HUDEP-2 (cell line): ENCODE measurements around the gene LECT2.

Source experiments
- DNase-seq, 76 experiments: peaks; one replicate each; lab custom pipeline; 2025; ENCODE audit not compliant: unreplicated experiment in 76 of 76; lab: John Stamatoyannopoulos, UW

The LECT2 gene

DNA sequence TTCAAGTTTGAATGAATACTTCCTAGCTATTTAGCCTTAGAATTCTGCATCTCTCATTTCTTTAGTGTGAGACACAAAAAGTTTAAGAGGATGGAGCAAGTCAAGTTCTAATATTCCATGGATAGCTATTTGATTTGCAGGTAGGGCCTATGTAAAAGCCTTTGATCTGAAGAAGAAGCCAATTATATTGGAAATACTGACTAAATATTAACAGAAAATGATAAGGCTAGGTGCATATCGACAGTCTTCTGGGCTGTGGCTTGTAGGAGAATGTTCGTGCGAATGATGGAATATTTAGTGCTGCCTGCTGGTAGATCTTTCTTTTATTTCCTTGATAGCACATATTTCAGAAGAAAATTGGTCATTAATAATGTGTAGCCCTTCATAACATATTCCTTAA is at the start of gene LECT2:
TSS of gene LECT2 (minus strand) at position 85 of the 400 bp plus-strand sequence. CDS start 150 bp downstream, outside the sequence.
- no peak for DNase-seq

DNA sequence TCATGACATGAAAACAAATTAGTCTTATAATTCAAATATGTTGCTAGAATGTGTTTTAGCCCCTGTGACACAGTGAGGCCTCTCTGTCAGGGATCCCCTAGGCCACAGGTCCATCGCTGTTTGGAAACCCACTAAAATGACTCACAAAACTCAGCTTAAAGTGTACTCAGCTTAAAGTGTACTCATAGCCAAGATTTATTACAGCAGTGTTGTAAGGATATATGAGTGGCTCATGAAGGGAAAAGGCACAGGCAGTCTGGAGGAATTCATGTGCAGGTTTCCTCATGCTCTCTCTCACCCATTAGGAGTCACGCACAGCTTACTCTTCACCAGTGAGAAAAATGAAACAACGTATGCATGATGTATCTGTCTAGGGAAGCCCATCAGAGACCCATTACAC is 49.7 kb upstream of the LECT2 start:
- no peak for DNase-seq

DNA sequence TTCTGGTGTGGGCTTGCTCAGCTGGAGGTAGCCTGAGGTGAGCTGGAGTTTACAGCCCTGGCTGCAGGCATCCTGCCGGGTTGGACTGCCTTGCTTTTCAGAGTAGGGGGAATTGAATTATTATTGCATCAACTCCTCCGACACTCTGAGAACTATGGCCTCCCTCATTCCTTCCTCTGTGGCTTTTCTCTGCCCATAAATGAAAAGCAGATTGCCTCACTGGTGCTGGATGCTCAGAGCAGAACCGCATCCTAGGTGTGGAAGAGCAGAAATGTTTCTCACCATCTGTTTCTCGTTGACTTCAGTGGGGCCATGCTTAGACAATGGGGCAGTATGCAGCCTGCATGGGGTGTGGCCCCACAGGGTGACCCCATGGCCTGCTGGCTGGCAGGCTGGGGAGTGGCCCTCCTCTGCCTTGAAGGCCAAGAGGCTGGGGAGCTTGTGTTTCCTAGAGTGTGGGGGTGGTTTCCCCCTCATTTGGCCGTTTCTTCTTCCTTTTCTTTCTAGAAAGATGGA is 46.7 kb upstream of the LECT2 start:
- DNase-seq = no peak

DNA sequence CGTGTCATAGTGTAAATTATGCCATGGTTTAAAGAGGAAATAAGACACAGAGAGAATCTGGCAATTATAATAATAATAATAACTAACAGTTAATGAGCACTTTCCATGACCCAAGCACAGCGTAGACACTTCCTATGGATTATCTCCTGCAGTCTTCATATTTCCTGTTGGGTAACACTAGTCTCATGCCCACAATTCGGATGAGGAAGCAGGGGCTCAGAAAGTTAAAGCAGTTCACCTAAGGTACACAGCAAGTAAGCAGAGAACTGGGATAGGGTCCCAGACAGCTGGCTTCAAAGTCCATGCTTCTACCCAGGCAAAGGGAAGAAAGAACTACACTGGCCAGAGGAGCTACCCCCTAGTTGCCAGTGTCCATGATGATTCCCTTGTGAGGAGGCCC is 46.1 kb upstream of the LECT2 start:
- DNase-seq = no peak

DNA sequence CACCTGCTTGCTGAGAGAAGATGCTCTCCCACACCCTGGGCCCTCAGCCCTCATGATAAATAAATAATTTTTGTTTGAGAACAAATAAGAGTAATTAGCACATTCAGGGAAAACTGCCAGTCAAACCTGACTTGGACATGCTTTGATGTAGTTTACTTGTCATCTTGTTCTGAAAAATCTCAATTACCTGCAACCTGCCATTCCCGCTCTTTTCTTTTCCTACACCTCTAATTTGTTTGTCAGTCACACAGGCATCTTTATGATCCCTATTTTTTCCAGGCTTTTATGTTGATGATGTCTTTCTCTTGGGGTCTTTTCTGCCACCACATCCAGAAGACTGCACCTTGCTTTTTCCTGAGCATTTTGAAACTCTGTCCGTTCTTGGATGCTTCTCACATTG is 45.4 kb upstream of the LECT2 start:
- DNase-seq = no peak

DNA sequence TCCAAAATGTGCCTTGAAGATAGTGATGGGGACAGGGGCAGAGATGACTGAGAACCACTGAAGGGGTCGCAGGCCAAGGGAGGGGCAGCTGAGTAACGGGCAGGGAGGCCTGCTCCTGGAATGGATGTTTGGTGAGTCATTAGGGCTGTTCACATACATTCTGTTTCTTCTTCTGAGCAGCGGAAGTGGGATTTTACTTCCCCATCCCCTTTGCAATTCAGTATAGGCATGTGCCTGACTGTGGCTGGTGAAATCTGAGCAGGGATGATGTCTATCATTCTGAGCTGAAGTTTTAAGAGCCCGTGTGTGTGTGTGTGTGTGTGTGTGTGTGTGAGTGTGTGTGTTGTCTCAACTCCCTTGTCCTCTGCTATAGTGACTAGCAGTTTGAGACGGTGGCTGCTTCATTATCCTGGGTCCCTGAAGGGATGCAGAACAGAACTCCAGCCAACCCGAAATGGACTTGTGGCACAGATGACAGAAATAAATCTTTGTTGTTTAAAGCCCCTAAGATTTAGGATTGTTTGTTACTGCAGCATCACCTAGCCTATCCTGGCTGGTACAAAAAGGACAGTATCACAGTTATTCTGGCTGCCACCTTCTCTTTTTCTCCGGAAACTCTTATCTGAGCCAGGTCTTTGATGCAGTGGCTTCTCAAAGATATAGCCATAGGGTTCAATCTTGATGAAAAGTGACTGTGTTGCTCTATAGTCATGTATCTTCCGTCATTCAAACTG is 44.8 kb upstream of the LECT2 start:
- no peak for DNase-seq

DNA sequence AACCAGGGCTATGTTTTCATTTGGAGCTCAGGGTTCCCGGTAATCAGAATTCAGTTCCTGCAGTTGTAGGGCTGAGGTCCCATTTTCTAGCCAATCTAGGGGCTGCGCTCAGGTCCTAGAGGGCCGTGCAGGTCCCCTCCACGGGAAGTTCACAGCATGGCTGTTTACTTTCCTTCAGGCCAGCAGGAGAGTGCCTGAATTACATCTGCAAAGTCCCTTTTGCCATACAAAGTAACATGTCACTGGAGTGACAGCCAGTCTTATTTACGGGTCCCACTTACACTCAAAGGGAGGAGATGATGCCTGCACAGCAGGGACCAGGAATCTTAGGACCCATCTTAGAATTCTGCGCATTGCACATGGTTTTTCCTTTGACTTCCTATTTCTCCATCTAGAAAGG is 44.1 kb upstream of the LECT2 start:
- no peak for DNase-seq

DNA sequence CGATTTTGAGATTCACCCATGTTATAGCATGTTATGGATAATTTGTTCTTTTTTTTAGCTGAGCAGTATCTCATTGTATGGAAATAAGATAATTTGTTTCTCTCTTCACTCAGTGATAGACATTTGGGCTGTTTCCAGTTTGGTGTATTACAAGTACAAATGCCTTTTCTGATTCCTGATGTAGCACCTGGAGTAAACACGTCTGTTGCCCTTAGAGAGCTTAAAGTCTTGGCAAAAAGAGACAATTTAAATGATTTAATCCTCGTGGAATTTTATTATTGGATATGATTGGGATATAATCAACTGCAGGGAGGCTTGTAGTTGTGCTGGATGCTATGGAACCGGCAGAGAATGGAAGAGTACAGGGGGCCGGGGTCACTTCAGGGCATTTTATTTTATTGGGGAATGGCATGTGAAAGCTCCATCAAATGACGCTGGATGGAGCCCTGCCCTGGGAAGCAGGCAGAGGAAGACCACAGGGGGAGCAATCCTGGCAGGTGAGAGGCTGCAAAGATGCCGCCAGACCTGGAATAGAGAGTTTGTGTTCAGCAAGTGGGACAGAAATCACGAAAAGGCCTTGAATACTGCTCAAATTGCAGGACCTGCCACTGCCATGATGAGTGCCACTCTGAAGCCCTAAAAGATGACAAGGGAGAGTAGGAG is 43.0 kb upstream of the LECT2 start:
- no peak for DNase-seq

DNA sequence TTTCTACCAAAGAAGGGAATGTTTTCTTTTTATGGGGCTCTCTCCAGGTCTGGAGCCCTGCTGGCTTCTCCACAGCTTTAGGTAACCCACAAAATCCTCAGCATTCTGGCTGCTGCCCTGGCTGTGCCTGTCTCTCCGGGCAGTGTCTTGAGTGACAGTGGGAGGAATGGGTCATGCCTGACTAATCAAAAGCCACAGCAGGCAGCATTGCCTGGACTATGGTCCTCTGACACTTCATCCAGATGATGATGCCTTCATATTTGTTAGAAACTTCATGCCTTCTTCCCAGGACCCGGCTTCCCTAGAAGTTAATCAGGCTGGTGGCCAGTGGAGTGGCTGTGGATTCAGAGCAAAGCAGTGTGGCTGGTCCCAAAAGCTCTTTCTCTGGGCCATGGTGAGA is 41.8 kb upstream of the LECT2 start:
- DNase-seq = no peak

DNA sequence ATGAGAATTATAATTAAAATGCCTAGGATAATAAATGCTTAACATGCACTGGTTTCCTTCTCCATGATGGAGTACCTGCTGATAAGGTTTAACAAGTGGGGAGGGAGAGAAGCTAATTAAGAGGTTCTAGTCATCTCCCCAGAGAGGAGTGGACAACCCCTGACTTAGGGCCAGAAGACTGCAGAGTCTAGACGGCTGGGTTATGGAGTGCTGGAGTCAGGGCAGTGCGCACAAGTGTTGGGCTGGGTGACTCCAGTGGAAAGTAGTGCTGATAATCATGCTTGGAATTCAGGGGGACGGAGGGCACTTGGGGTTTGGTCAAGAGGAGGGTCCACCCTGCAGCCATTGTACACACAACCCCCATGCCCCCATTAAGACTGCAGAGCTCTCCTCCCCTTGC is 41.2 kb upstream of the LECT2 start:
- no peak for DNase-seq

DNA sequence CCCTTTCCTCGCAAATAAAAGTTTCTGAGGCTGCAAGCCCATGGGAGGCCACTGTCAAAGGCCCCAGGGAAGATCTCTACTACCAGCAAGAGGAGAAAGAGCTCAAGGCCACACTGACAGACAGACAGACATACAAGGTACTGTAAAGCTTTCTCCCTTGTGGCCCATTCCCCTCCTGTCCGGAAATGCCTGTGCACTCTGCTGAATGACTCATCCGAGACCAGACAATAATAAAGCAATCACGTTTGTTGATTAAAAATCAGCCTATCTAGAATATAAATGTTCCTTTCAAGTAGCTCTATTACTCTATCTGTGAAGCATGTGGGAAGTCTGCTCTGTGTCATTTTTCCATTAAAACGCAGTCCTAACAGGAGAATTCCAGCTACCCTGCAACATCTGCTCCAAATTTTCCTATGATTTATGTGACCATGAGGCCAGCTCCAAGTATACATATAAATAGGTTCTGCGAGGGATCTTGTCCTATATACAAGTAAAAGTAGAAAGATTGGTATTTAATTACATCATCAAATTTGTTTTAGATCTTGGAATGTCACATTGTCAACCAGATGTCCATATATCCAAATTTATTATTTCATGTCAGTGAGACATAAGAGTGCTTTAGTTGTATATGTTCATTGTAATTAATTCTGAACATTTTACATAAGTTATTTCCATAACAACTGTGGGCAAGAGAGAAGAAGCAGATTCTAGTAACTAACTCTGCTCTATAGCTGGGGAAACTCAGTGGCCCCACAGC is 39.3 kb upstream of the LECT2 start:
- DNase-seq = no peak

DNA sequence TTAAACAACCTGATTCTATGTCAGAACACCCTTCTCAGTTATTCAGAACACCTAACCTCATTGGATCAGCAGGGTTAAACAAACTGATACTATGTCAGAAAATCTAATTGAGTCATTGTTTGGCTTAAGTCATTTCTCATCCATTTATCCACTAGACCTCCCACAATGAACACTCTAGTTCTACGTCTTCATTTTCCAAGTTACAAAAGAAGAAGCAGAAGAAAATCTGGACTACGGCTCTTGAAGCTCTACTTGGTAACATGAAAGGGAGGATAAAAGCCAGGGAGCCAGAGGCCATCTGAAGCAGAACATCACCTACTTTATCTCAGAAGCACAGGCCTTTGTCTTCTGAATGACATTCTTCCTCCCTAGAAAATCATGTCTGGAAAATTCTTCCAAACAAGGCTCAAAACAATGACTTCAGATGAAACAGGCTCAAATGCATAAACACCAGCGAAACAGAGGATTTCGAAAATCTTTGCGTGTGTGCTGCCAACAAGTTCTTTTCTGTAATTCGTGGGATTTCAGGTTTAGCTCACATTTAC is 38.6 kb upstream of the LECT2 start:
- no peak for DNase-seq

DNA sequence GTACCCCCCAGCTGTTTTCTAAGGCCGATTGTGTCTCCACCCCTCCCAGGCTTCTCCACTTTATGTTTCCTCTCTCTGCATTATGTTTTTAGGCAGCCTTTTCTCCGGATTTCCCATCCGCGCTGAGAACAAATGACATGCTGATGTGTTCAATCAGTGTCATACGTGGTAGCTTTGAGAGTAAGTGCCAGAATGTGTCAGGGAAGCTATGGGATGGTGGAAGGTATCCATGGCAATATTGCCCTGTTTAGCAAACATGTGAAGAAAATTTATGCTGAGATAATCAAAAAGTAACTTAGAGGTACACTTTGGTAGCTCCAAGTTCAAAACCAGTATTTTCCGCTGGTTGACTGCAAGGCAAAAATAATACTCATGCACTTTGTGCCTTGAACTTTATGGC is 36.6 kb upstream of the LECT2 start:
- no peak for DNase-seq

DNA sequence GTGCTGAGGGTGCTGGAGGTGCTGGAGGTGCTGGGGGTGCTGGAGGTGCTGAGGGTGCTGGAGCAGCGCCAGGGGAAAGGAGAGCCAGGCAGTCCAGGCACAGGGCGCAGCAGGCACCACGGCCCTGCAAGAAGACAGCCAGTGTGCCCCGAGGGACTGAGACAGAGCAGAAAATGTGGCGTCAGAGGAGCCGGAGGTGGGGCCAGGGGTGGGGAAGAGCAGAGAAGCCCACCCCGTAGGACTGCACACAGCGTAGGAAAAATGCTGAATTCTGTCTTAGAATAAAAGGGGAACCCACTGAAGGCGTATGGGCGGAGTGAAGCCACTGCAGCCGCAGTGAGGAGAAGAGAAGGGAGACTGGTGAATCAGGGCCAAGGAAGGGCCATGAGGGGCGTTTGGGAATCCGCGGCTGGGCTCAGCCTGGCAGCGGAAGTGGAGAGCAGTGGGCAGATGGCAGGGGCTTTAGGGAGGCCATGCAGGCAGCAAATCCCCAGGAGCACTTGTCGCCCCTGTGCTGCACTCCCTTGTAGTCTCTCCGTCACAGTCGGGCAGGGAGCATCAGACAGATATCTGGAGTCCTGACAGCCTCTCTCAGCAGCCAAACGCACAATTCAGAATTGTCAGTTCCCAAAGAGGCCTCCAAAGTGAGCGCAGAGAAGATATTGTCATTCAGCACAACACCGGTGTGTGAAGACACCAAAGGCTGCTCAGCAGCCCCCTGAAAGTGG is 35.9 kb upstream of the LECT2 start:
- DNase-seq = no peak

DNA sequence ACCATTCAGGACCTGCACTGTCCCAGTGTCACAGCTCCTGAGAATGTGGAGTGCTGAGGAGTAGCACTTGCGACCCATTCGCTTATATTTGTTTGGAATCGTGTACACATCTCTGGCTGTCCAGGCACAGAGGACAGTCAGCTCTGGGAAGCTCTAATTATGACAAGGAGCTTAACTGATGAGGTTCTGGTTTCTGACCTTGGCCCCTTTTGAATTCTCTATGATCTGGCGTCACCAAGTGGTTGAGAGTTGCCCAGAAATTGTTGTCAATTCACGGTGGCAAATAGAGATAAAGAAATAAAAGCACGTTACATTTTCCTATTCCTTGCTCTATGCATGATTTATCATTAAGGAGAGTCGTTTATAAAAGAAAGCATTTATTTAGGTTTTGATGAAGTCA is 34.9 kb upstream of the LECT2 start:
- DNase-seq = no peak

DNA sequence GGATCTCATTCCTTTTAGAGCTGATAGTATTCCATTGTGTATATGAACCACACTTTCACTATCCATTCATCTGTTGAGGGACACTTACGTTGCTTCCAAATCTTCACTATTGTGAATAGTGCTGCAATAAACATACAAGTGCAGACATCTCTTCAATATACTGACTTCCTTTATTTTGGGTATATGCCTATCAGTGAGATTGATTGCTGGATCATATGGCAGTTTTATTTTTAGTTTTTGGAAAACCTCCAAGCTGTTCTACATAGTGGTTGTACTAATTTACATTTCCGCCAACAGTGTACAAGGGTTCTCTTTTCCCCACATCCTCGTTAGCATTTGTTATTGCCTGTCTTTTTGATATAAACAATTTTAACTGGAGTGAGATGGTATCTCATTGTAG is 33.8 kb upstream of the LECT2 start:
- DNase-seq = no peak

DNA sequence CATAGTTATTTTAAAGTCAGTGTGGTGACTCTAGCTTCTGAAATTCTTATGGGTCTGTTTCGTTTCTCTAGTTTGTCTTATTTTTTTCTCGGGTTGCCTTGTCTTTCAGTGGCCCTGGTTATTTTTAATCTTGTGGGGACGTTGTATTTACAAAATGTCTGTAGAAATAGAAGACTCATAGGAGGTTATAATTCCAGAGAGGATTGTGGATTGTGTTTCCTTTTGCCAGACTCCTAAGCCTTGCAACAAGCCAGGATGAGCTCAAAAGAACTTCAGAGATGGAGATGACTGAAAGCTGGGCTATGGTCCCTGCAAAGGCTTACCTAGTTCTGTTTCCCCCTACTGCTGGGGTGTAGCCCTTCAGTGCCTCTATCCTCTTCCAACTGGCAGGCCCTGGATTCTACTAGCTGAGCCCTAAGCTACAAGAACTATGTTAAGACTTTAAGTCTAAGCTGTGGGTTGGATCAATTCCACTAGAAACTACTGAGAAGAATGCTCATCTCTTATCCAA is 32.2 kb upstream of the LECT2 start:
- no peak for DNase-seq

DNA sequence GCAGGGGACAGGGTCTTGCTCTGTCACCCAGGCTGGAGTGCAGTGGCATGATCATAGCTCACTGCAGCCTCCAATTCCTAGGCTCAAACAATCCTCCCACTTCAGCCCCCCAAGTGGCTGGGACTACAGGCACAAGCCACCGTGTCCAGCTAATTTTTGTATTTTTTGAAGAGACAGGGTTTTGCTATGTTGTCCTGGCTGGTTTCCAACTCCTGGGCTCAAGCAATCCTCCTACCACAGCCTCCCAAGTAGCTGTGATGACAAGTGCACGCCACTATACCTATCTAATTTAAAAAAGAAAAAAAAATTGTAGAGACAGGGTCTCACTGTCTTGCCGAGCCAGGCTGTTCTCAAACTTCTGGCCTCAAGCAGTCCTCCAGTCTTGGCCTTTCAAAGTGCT is 31.6 kb upstream of the LECT2 start:
- no peak for DNase-seq

DNA sequence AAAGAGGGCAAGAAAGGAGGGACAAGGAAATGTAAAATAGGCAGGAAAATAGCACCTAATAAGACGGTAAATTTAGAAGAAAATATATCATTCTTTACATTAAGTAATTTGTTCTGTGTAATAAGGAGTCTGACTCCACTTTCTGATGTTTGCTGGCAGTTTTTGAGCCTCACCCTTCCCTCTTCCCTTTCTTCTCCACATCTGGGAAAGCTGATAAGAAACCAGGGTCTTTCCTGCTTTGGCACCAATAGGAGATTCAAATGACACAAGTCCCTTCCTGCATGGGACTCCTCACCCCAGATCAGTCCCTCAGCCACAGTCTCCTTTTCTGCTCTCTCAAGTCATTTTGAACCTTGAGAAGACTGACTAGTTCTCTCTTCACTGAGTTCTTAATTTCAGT is 31.2 kb upstream of the LECT2 start:
- no peak for DNase-seq

DNA sequence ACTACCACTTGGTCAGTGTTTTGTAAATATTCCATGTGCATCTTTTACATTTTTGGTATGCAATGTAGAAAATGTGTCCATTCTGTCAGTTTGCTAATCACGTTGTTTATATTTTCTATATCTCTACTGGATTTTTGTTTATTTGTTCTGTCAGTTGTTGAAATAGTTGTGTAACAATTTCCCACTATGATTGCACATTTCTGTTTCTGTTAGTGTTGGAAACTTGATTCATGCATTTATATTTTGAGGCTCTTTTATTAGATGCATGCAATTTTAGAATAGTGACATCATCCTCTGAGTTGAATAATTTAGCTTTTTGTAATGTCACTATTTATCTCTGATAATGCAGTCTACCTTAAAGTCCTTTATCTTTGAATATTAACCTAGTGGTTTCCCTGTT is 25.8 kb upstream of the LECT2 start:
- no peak for DNase-seq

DNA sequence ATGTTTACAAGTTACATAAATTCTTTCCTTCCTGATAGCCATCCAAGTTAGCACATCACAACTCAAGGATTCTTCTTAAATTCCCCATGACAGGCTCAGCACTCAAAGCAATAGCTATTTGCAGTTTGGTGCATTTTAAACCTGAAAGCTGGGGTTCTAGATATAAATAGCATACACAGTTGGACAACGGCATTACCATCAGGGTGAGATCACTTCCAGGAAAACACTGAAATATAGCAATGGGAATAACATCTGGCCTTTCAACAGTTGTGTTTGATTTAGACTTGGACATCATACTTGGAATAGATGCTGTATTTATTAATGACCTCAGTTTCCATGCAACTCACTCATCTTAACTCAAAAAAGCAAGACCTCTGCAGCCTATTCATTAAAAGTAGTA is 24.7 kb upstream of the LECT2 start:
- DNase-seq = no peak
